ENCODE data around the gene RPS15. TPM values are rescaled to one million over a fixed set of nuclear protein-coding genes. Genes with fewer than 3 reads are reported as not detected.

RPS15 gene
- total RNA-seq, 2 donors from 2014 or later = 2,008 to 2,166 TPM

DNA sequence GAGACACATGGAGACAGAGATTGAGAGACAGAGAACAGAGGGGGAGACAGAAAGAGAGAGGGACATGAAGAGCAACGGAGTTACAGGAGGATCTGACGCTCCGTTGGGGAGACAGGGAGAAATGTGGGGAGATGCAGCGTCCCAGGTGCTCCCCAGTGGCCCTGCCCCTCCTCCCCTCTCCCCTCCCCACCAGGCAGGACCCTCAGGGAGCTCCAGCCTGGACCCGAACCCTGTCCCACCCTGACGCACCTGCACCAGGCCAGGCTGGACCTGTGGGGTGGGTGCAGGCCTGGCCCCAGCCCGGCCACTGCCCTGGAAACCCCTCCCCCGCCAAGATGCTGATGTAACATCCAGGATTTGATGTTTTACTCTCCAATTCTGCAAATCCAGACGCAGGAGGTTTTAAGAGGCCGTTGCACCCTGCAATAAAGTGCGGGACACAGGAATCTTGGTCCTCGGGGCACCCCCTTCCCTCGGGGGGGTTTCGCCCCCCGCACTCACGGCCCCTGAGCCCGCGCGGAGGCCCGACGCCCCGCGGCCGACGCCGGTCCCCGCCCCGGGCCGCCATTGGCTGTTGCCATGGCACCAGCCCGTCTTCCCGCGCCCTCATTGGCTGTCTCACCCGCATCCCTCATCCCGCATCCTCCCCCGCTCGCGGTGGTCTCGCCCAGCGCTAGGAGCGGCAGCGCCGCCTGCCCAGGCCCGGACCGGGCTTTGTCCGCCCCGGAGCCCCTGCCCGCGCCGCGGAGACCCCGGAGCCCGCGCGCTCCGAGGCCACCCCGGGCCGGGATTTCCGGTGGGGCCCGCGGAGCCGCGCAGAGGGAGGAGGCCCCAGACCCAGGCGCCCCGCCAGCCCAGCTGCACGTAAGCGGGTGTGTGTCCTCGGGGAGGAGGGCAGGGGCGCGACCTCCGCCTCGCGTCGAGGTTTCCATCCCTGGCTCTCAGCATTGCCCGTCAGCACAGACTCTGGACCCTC is 11.6 kb downstream of the RPS15 start, which contains the start of gene APC2:
TSS of gene APC2 (plus strand) at position 655 of the 976 bp plus-strand sequence. CDS start 2,881 bp downstream, outside the sequence.
- 4 to 38% methylated on average over 5 to 60 of the region's 74 CpGs for WGBS, 2 donors
- no peak for DNase-seq
- Histone ChIP-seq H3K4me3 (no peak within 1 kb of the TSS), H3K36me3 (replicated peaks in 1 of 2; ENCODE audit: insufficient read depth in 1 of 2, low read depth in 2 of 2) (no peaks in the 10 kb centered on the region), H3K27ac (no peak within 1 kb of the TSS), H3K4me1 (peaks cover 42% of the 10 kb centered on the region), H3K27me3 (peaks cover 4 to 74% of the 10 kb centered on the region in 2 donors), H3K9me3 (no peaks in the 10 kb centered on the region)
- TF ChIP-seq POLR2A (IDR thresholded peaks at IDR 0.05) = no peak
- TF ChIP-seq, protein P1, sequence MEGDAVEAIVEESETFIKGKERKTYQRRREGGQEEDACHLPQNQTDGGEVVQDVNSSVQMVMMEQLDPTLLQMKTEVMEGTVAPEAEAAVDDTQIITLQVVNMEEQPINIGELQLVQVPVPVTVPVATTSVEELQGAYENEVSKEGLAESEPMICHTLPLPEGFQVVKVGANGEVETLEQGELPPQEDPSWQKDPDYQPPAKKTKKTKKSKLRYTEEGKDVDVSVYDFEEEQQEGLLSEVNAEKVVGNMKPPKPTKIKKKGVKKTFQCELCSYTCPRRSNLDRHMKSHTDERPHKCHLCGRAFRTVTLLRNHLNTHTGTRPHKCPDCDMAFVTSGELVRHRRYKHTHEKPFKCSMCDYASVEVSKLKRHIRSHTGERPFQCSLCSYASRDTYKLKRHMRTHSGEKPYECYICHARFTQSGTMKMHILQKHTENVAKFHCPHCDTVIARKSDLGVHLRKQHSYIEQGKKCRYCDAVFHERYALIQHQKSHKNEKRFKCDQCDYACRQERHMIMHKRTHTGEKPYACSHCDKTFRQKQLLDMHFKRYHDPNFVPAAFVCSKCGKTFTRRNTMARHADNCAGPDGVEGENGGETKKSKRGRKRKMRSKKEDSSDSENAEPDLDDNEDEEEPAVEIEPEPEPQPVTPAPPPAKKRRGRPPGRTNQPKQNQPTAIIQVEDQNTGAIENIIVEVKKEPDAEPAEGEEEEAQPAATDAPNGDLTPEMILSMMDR (IDR thresholded peaks at IDR 0.05) = no peak
- intact Hi-C loops (cut with DNase I) = no loop called here
- no peak for ATAC-seq

DNA sequence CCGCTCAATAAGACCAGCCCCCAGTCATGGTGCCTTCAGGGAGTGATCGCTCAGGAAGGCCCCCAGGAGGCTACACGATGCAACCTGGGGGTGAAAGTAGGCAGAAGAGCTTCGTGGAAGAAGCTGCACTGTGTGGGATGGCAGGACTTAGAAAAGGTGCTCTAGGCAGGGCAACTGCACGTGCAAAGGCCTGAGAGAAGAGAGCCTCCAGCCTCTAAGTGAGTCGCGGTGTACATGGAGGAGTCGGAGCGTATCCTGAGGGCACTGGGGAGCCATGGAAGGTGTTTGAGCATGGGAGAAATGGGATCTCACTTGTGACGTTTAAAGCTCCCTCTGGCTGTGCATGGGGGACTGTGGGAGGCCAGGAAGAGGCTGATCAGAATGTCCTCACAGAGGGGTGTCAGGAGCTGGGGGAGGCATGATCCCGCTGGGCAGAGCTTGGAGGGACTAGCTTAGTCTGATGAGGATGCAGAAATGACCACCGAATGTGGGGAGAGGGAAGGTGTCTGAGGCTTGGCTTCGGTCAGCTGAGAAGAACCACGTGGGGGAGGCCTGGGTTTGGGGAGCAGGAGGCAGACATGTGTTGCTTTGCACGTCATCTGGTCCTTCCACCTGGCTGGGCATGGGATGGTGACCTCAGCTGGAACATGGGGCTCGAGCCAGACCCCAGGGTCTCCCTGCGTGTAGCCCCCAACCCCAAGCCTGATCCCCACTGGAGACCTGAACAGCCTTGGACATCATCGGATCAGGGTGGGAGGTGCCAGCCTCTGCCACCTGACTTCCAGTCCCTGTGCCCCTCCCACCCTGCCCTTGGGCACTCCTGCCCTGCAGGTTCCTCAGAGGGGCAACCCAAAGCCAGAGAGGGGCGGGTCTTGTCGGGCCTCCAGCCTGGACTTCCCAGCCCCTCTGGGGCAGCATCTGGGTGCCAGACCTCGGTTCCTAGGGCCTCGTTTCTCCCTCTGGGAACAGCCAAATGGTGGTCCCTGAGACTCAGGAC is 12.8 kb downstream of the RPS15 start:
- no peak for TF ChIP-seq POLR2A (IDR thresholded peaks at IDR 0.05)
- TF ChIP-seq, protein P1 (IDR thresholded peaks at IDR 0.05) = no peak
- ATAC-seq = no peak
- no peaks in the 10 kb centered on the region for H3K36me3 ChIP-seq (replicated peaks in 1 of 2; ENCODE audit: insufficient read depth in 1 of 2, low read depth in 2 of 2)
- H3K4me1 ChIP-seq = peaks cover 42% of the 10 kb centered on the region
- no peaks in the 10 kb centered on the region for H3K9me3 ChIP-seq
- 47 to 58% methylated on average over 15 to 22 of the region's 22 CpGs for WGBS, 2 donors
- intact Hi-C loops (cut with DNase I) = no loop called here
- H3K27ac ChIP-seq = no peak overlapping the region
- H3K4me3 ChIP-seq = no peak overlapping the region
- H3K27me3 ChIP-seq = peaks cover 4 to 69% of the 10 kb centered on the region in 2 donors
- DNase-seq = no peak

DNA sequence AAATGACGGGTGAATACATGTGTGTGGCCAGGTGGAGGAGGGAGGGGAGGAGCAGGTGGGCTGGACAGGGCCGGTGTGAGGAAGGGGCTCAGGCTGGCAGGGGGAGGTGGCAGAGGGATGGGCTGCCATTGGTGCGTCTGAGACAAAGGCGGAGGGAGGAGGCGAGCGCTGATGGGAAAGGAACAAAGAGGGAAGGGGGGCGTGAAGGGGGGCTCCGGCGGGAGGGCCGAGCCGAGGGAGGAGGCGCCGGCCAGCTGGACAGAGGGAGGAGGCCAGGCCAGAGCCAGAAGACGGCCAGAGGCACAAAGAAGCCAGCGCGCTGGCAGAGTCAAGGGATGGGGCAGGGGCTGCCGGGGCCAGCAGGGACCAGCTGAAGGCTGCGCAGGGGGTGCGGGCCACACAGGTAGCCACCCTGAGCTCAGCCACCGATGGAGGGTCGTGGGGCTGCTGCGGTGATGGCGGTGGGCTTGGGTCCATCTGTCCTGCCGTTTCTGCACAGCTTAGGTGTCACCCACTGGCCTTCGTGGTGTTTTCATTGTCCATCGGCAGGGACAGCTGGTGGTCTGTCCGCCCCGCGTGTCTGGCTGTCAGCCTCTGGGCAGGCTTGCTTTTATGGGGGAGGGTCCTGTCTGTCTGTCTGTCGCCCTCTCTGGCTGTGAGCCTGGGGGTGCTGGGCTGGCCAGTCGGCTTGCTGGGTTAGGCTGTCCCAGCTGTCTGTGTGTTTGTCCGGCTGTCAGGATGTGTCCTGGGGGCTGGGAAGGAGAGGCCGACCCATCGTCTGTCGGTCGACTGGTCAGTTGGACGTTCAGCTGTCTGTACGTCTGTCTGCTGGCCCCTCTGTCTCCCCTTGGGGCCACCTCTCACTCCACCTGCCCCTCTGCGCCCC is 14.0 kb downstream of the RPS15 start:
- TF ChIP-seq, protein P1 (IDR thresholded peaks at IDR 0.05) = no peak
- TF ChIP-seq POLR2A (IDR thresholded peaks at IDR 0.05) = no peak
- WGBS, 2 donors = 23% methylated on average over 26 to 39 of the region's 39 CpGs
- no peak overlapping the region for H3K27ac ChIP-seq
- H3K4me1 ChIP-seq = peaks cover 42% of the 10 kb centered on the region
- no peaks in the 10 kb centered on the region for H3K36me3 ChIP-seq (replicated peaks in 1 of 2; ENCODE audit: insufficient read depth in 1 of 2, low read depth in 2 of 2)
- peaks cover 4 to 69% of the 10 kb centered on the region in 2 donors for H3K27me3 ChIP-seq
- DNase-seq = no peak
- no peak overlapping the region for H3K4me3 ChIP-seq
- ATAC-seq = no peak
- H3K9me3 ChIP-seq = no peaks in the 10 kb centered on the region
- intact Hi-C loops (cut with DNase I) = no loop called here

All from body of pancreas (tissue), 4 donors.